GM12801 (cell line): Measurements from ENCODE around the gene TJP2.

Experiments used
- TF ChIP-seq, protein P1 (sequence below): IDR thresholded peaks from one replicate; pipeline ENCODE4 v1.5.1; 2011; ENCODE audit warnings: control low read depth; ENCODE audit not compliant: insufficient read length; ENCODE audit errors: extremely low read depth

Gene TJP2

GRCh38 chr9:69322256-69322655 lies 148.2 kb downstream of the TJP2 start:
- TF ChIP-seq, protein P1, sequence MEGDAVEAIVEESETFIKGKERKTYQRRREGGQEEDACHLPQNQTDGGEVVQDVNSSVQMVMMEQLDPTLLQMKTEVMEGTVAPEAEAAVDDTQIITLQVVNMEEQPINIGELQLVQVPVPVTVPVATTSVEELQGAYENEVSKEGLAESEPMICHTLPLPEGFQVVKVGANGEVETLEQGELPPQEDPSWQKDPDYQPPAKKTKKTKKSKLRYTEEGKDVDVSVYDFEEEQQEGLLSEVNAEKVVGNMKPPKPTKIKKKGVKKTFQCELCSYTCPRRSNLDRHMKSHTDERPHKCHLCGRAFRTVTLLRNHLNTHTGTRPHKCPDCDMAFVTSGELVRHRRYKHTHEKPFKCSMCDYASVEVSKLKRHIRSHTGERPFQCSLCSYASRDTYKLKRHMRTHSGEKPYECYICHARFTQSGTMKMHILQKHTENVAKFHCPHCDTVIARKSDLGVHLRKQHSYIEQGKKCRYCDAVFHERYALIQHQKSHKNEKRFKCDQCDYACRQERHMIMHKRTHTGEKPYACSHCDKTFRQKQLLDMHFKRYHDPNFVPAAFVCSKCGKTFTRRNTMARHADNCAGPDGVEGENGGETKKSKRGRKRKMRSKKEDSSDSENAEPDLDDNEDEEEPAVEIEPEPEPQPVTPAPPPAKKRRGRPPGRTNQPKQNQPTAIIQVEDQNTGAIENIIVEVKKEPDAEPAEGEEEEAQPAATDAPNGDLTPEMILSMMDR: no peak

- TF ChIP-seq, protein P1: no peak
These were observed 149.8 kb downstream of the TJP2 start for GRCh38 chr9:69323861-69324260.
